Suprapubic skin (tissue), 4 donors: Measurements from ENCODE around the gene RAB23. TPM values are rescaled to one million over a fixed set of nuclear protein-coding genes. Genes with fewer than 3 reads are reported as not detected.

ENCODE experiments used
- DNase-seq, 2 donors: peaks; one replicate each; pipeline ENCODE4 v3.0.0-alpha.2; 2019; ENCODE audit warnings: low spot score in 2 of 2
- H3K27ac ChIP-seq: fragments of 200-600 bp; sonication (generic); one replicate; pipeline ENCODE4 v1.5.1; 2019
- H3K27me3 ChIP-seq: fragments of 200-600 bp; sonication (generic); one replicate; pipeline ENCODE4 v1.5.1; 2019
- H3K36me3 ChIP-seq: fragments of 200-600 bp; sonication (generic); one replicate; pipeline ENCODE4 v1.5.1; 2019
- H3K4me1 ChIP-seq: fragments of 200-600 bp; sonication (generic); one replicate; pipeline ENCODE4 v1.5.1; 2019
- H3K4me3 ChIP-seq: fragments of 200-600 bp; sonication (generic); one replicate; pipeline ENCODE4 v1.5.1; 2019; ENCODE audit warnings: mild to moderate bottlenecking
- H3K9me3 ChIP-seq: fragments of 200-600 bp; sonication (generic); one replicate; pipeline ENCODE4 v1.5.1; 2019
- CTCF ChIP-seq, 2 donors: fragments of 200-600 bp in 1 of 2; fragments of 450-650 bp in 1 of 2; sonication (generic) in 1 of 2; IDR thresholded peaks; one replicate each; pipeline ENCODE4 v1.5.1; 2016 to 2019; ENCODE audit warnings: antibody characterized with exemption in 2 of 2, mild to moderate bottlenecking in 1 of 2, moderate library complexity in 1 of 2
- EP300 ChIP-seq: sonication (generic); formaldehyde crosslinking; IDR thresholded peaks from one replicate; pipeline ENCODE4 v1.6.1; 2017; ENCODE audit warnings: antibody characterized with exemption
- POLR2A ChIP-seq, 2 donors: fragments of 450-650 bp; IDR thresholded peaks; one replicate each; pipeline ENCODE4 v1.6.1; 2017; ENCODE audit warnings: antibody characterized with exemption in 2 of 2, mild to moderate bottlenecking in 2 of 2, moderate library complexity in 2 of 2
- POLR2AphosphoS5 ChIP-seq, 3 donors: sonication (generic); formaldehyde crosslinking; IDR thresholded peaks; one replicate each; pipeline ENCODE4 v1.6.1; 2017; ENCODE audit warnings: antibody characterized with exemption in 3 of 3
- WGBS: methylation state at CpG from one replicate; pipeline ENCODE4 v1.1.5; 2018; 5-methylcytosine and 5-hydroxymethylcytosine counted together
- total RNA-seq, 4 donors: library from RNA; depleted of rRNA; stranded (reverse); fragments of >200 nt; gene quantifications; one replicate each; pipeline ENCODE4 v1.1.0, GENCODE V29; 2016

RAB23 gene
- total RNA-seq, 4 donors from 2014 or later: 4.9 to 8.3 (median 5.9) TPM

- Histone ChIP-seq H3K27me3 (no peaks in the 10 kb centered on the region), H3K4me1 (no peaks in the 10 kb centered on the region), H3K9me3 (no peaks in the 10 kb centered on the region), H3K27ac (no peak overlapping the region), H3K36me3 (peaks cover 16% of the 10 kb centered on the region), H3K4me3 (no peak overlapping the region)
- DNase-seq: no peak
- WGBS: 86% methylated on average over 3 of the region's 3 CpGs
- TF ChIP-seq POLR2A (IDR thresholded peaks at IDR 0.05) (no peak), EP300 (no peak), CTCF (IDR thresholded peaks at IDR 0.05) (no peak), POLR2AphosphoS5 (IDR thresholded peaks at IDR 0.05) (no peak)
Observed at GRCh38 chr6:57180596-57180995, 41.5 kb downstream of the RAB23 start.

- WGBS: 70% methylated on average over 11 of the region's 11 CpGs
- Histone ChIP-seq H3K27me3 (no peaks in the 10 kb centered on the region), H3K4me1 (peaks cover 10% of the 10 kb centered on the region), H3K36me3 (peaks cover 3% of the 10 kb centered on the region), H3K4me3 (no peak overlapping the region), H3K27ac (peak overlapping the region; percentile 26), H3K9me3 (no peaks in the 10 kb centered on the region)
- no peak for TF ChIP-seq CTCF (IDR thresholded peaks at IDR 0.05)
- TF ChIP-seq EP300: no peak
- no peak for TF ChIP-seq POLR2AphosphoS5 (IDR thresholded peaks at IDR 0.05)
- no peak for TF ChIP-seq POLR2A (IDR thresholded peaks at IDR 0.05)
- DNase-seq: peak; percentile 77 to 82
Observed at GRCh38 chr6:57177545-57178265, 44.4 kb downstream of the RAB23 start.

GRCh38 chr6:57174511-57174907 lies 47.6 kb downstream of the RAB23 start:
- no peaks in the 10 kb centered on the region for H3K36me3 ChIP-seq
- WGBS: 85% methylated on average over 3 of the region's 3 CpGs
- H3K4me1 ChIP-seq: peaks cover 14% of the 10 kb centered on the region
- H3K9me3 ChIP-seq: no peaks in the 10 kb centered on the region
- H3K4me3 ChIP-seq: no peak overlapping the region
- TF ChIP-seq EP300 (no peak), POLR2A (IDR thresholded peaks at IDR 0.05) (no peak), POLR2AphosphoS5 (IDR thresholded peaks at IDR 0.05) (no peak)
- no peaks in the 10 kb centered on the region for H3K27me3 ChIP-seq
- DNase-seq: no peak
- H3K27ac ChIP-seq: peak overlapping the region; percentile 80

GRCh38 chr6:57173886-57174510 lies 48.1 kb downstream of the RAB23 start:
- Histone ChIP-seq H3K4me1 (peaks cover 14% of the 10 kb centered on the region), H3K27ac (peak overlapping the region; percentile 80), H3K27me3 (no peaks in the 10 kb centered on the region), H3K4me3 (peak overlapping the region; percentile 70), H3K9me3 (no peaks in the 10 kb centered on the region), H3K36me3 (no peaks in the 10 kb centered on the region)
- TF ChIP-seq POLR2A (IDR thresholded peaks at IDR 0.05) (no peak), EP300 (no peak), POLR2AphosphoS5 (IDR thresholded peaks at IDR 0.05) (no peak), CTCF (IDR thresholded peaks at IDR 0.05) (no peak)
- DNase-seq: no peak
- 74% methylated on average over 5 of the region's 5 CpGs for WGBS

GRCh38 chr6:57173056-57173885 lies 48.8 kb downstream of the RAB23 start:
- TF ChIP-seq POLR2AphosphoS5 (IDR thresholded peaks at IDR 0.05): no peak
- no peak for TF ChIP-seq EP300
- TF ChIP-seq POLR2A (IDR thresholded peaks at IDR 0.05): no peak
- no peak for TF ChIP-seq CTCF (IDR thresholded peaks at IDR 0.05)
- H3K27me3 ChIP-seq: no peaks in the 10 kb centered on the region
- no peaks in the 10 kb centered on the region for H3K36me3 ChIP-seq
- H3K9me3 ChIP-seq: no peaks in the 10 kb centered on the region
- H3K4me1 ChIP-seq: peaks cover 14% of the 10 kb centered on the region
- DNase-seq: no peak
- peak overlapping the region; percentile 70 for H3K4me3 ChIP-seq
- H3K27ac ChIP-seq: peak overlapping the region; percentile 80
- WGBS: 27% methylated on average over 19 of the region's 19 CpGs
